22Rv1 (cell line): Measurements from ENCODE around the gene CCDC9.

Experiments used
- ZFX ChIP-seq: fragments of 450-650 bp; IDR thresholded peaks from 2 replicates; pipeline ENCODE4 v1.6.1; 2017; ENCODE audit warnings: antibody characterized with exemption, borderline replicate concordance
- TF ChIP-seq, protein P1 (sequence below): fragments of 450-650 bp; IDR thresholded peaks from 2 replicates; pipeline ENCODE4 v1.5.1; 2017; ENCODE audit warnings: mild to moderate bottlenecking

DNA sequence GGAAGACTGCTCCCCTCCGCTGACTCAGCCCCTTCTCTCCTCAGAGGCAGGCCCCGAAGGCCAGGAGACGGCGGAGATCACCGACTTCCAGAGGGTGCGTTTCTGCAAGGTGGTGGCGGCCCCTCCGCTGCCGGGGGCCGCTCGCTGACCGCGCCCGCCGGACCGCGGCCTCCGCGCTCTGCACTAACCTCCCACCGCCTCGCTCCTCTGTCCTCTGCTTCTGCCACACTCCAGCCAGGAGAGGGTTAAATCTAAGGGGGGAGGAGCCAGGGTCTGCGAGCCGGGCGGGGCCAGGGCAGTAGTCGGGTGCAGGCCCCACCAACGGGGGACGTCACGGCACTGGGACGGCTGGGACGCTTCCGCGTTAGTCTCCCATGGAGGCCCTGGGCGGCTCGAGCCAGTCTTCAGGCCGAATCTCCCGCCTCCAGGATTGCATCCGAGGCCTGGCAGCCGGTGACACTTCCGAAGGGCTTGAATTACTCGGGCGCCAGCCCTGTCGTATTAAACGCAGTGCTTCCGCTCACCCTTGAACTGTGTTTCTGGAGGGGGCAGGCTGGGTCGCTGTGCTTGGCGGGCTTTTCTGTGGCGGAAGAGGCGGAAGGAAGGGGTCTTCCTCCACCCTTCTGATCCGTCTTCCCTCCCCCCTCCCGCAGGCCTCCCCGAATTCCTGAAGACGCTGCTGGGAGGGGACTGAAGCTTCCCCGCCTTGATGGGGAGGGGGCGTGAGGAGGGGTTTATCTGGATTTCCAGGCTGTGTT, 17.2 kb downstream of the CCDC9 start:
- TF ChIP-seq, protein P1, sequence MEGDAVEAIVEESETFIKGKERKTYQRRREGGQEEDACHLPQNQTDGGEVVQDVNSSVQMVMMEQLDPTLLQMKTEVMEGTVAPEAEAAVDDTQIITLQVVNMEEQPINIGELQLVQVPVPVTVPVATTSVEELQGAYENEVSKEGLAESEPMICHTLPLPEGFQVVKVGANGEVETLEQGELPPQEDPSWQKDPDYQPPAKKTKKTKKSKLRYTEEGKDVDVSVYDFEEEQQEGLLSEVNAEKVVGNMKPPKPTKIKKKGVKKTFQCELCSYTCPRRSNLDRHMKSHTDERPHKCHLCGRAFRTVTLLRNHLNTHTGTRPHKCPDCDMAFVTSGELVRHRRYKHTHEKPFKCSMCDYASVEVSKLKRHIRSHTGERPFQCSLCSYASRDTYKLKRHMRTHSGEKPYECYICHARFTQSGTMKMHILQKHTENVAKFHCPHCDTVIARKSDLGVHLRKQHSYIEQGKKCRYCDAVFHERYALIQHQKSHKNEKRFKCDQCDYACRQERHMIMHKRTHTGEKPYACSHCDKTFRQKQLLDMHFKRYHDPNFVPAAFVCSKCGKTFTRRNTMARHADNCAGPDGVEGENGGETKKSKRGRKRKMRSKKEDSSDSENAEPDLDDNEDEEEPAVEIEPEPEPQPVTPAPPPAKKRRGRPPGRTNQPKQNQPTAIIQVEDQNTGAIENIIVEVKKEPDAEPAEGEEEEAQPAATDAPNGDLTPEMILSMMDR = no peak
- no peak for TF ChIP-seq ZFX
